HFF-Myc (cell line): Measurements from ENCODE around the gene NEUROD2.
A peak's percentile ranks its signal among the peaks of the same experiment; 100 is the strongest.

ENCODE experiments used
- DNase-seq: peaks from one replicate; pipeline ENCODE4 v3.0.0-alpha.2; 2011; ENCODE audit warnings: low read depth; ENCODE audit errors: extremely low read depth
- H3K4me3 ChIP-seq: replicated peaks from 2 replicates; pipeline ENCODE4 v1.5.1; 2011; ENCODE audit warnings: low read depth, mild to moderate bottlenecking, control low read depth, low read length
- TF ChIP-seq, protein P1 (sequence below): IDR thresholded peaks from 2 replicates; pipeline ENCODE4 v1.5.1; 2012; ENCODE audit warnings: mild to moderate bottlenecking, low read depth, low read length, control low read depth; ENCODE audit errors: missing control alignments

The NEUROD2 gene

GRCh38 chr17:39625198-39625785 lies 17.6 kb upstream of the NEUROD2 start:
- no peak overlapping the region for H3K4me3 ChIP-seq
- no peak for DNase-seq
- TF ChIP-seq, protein P1, sequence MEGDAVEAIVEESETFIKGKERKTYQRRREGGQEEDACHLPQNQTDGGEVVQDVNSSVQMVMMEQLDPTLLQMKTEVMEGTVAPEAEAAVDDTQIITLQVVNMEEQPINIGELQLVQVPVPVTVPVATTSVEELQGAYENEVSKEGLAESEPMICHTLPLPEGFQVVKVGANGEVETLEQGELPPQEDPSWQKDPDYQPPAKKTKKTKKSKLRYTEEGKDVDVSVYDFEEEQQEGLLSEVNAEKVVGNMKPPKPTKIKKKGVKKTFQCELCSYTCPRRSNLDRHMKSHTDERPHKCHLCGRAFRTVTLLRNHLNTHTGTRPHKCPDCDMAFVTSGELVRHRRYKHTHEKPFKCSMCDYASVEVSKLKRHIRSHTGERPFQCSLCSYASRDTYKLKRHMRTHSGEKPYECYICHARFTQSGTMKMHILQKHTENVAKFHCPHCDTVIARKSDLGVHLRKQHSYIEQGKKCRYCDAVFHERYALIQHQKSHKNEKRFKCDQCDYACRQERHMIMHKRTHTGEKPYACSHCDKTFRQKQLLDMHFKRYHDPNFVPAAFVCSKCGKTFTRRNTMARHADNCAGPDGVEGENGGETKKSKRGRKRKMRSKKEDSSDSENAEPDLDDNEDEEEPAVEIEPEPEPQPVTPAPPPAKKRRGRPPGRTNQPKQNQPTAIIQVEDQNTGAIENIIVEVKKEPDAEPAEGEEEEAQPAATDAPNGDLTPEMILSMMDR, result no peak

DNA sequence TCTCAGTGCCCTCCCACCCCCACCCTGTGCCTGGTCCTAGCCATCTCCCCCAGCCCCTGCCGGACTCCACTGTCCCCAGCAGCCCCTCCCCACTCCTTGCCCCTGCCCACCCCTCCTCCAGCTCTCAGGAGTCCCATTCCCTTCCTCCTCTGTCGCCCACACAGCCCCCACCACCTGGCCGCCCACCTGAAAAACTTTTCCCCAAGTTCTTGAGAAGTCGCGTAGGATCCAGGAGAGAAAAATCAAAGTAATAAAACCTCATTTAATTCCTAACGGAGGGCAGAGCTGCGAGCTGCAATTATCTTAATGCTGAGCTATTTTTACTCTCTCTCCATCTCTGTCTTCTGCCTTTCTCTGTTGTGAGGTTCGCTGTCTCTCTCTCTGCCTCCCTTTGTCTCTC lies 16.6 kb upstream of the NEUROD2 start:
- DNase-seq, result no peak
- no peak overlapping the region for H3K4me3 ChIP-seq
- TF ChIP-seq, protein P1, result no peak

DNA sequence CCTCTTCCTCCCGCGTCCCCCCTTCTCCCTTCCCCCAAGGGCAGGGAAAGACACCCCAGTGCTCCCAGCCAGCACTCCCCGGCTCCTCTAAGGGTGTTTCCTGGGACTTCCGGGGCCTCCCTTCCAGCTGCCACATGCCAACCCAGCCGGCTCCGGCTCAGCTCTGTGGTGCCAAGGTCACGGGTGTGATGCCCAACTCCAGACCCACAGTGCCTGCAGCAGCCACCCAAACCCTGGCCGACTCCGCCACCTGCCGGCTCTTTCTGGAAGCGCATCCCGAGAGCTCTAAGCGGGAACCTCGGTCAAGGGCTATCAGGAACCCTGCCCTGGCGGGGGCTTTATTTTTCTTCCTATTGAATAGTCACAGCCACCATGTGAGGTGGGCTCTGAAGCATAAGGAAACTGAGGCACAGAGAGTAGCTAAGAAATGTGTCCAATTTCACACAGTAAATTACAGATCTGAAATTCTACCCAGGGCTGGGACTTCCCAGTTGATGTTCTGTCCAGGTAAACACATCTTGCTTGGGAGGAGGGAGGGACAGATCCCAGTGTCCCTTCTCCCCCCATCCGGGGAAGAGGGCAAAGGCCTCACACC lies 15.7 kb upstream of the NEUROD2 start:
- TF ChIP-seq, protein P1, result peak; percentile 95
- no peak overlapping the region for H3K4me3 ChIP-seq
- DNase-seq, result no peak

DNA sequence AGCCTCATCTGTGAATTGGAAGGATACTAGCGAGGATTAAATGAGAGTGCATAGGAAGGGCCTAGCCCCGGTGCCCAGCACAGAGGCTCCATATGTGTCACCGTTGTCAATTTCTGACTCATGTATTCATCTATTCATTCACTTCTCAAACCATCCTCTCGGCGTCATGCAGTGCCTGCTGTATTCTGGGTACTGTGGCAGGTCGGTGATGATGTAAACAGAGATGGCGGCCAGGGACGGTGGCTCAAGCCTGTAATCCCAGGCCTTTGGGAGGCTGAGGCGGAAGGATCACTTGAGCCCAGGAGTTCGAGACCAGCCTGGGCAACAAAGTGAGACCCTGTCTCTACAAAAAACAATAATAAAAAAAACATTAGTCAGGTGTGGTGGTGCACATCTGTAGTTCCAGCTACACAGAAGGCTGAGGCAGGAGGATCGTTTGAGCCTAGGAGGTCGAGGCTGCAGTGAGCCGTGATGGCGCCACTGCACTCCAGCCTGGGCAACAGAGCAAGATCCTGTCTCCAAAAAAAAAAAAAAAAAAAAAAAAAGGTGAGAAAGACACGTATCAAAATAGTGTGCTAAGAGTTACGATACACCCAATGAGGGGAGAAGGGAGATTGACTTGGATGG lies 14.8 kb upstream of the NEUROD2 start:
- H3K4me3 ChIP-seq, result no peak overlapping the region
- TF ChIP-seq, protein P1, result no peak
- DNase-seq, result no peak

- TF ChIP-seq, protein P1, result peak; percentile 100
- DNase-seq, result peak; percentile 56
- H3K4me3 ChIP-seq, result no peak overlapping the region
These were observed 14.0 kb upstream of the NEUROD2 start for GRCh38 chr17:39621523-39622379.

DNA sequence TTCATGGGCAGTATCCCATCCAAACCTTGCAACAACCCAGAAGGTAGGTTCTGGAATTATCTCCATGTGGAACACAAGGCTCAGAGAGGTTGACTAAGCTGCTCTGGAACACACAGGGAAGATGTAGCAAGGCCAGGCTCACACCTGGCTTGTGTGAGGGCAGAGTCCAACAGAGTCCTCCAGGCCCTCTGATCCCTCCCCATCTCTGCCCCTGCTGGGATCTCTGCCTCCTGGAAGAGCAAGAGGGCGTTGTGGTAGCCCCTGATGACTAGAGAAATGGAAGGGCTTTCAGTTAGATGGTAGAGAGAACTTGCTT lies 12.0 kb upstream of the NEUROD2 start:
- TF ChIP-seq, protein P1, result no peak
- no peak overlapping the region for H3K4me3 ChIP-seq
- DNase-seq, result no peak
